SJSA1 (cell line): Measurements from ENCODE around the gene PCDHGB1. TPM values are rescaled to one million over a fixed set of nuclear protein-coding genes. Genes with fewer than 3 reads are reported as not detected.

Source experiments
- DNase-seq, 2 experiments: peaks; one replicate each; pipeline ENCODE4 v3.0.0-alpha.2; 2015 to 2020; ENCODE audit warnings: low spot score in 2 of 2, low read depth in 1 of 2
- H3K27ac ChIP-seq: fragments of 250-450 bp; sonication (Bioruptor Pico); 2 replicates; pipeline ENCODE4 v1.5.1; 2020; ENCODE audit warnings: mild to moderate bottlenecking, moderate library complexity
- H3K27me3 ChIP-seq: fragments of 250-450 bp; sonication (Bioruptor Pico); replicated peaks from 2 replicates; pipeline ENCODE4 v1.5.1; 2020; ENCODE audit warnings: mild to moderate bottlenecking, moderate library complexity
- H3K36me3 ChIP-seq: fragments of 250-450 bp; sonication (Bioruptor Pico); 2 replicates; pipeline ENCODE4 v1.5.1; 2020; ENCODE audit warnings: mild to moderate bottlenecking
- H3K4me1 ChIP-seq: fragments of 250-450 bp; sonication (Bioruptor Pico); replicated peaks from 2 replicates; pipeline ENCODE4 v1.6.1; 2021; ENCODE audit warnings: mild to moderate bottlenecking
- H3K4me3 ChIP-seq: fragments of 250-450 bp; sonication (Bioruptor Pico); 2 replicates; pipeline ENCODE4 v1.5.1; 2020; ENCODE audit warnings: mild to moderate bottlenecking
- H3K9me3 ChIP-seq: fragments of 250-450 bp; sonication (Bioruptor Pico); replicated peaks from 2 replicates; pipeline ENCODE4 v1.5.1; 2020; ENCODE audit warnings: mild to moderate bottlenecking
- total RNA-seq: library from RNA; depleted of rRNA; stranded (reverse); fragments of >200 nt; shearing (Covaris generic); gene quantifications from 2 replicates; pipeline ENCODE4 v1.2.3, GENCODE V29; 2014; rRNA removed

PCDHGB1 gene
- total RNA-seq, 1 experiment from 2014 or later, result 0.79 TPM

DNA sequence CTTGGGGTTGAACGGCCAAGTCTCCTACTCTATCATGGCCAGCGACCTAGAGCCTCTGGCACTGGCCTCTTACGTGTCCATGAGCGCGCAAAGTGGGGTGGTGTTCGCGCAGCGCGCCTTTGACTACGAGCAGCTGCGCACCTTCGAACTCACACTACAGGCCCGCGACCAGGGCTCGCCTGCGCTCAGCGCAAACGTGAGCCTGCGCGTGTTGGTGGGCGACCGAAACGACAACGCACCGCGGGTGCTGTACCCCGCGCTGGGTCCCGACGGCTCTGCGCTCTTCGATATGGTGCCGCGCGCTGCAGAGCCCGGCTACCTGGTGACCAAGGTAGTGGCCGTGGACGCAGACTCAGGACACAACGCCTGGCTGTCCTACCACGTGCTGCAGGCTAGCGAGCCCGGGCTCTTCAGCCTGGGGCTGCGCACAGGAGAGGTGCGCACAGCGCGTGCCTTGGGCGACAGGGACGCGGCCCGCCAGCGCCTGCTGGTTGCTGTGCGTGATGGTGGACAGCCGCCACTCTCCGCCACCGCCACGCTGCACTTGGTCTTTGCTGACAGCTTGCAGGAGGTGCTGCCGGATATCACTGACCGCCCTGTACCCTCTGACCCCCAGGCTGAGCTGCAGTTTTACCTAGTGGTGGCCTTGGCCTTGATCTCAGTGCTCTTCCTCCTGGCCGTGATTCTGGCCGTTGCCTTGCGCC is 49.8 kb downstream of the PCDHGB1 start:
- no peaks in the 10 kb centered on the region for H3K27me3 ChIP-seq
- DNase-seq, result no peak
- H3K27ac ChIP-seq, result no peak overlapping the region
- H3K9me3 ChIP-seq, result peaks cover 31% of the 10 kb centered on the region
- H3K4me1 ChIP-seq, result no peaks in the 10 kb centered on the region
- no peaks in the 10 kb centered on the region for H3K36me3 ChIP-seq
- no peak overlapping the region for H3K4me3 ChIP-seq

Other genes with a start within 250 kb of the PCDHGB1 start
- 0.37 and 1.2 TPM in 2 replicates for gene PCDHB3, start 249.6 kb upstream of the PCDHGB1 start, total RNA-seq
- gene PCDHB4, start 228.3 kb upstream of the PCDHGB1 start, total RNA-seq, result 0.32 TPM in 1 of 2 replicates, not detected in the other
- gene PCDHB5, start 214.9 kb upstream of the PCDHGB1 start, total RNA-seq, result 25.2 and 27.3 TPM in 2 replicates
- 0.29 and 0.50 TPM in 2 replicates for gene PCDHB6, start 200.0 kb upstream of the PCDHGB1 start, total RNA-seq
- 0.85 and 0.87 TPM in 2 replicates for gene PCDHB7, start 177.5 kb upstream of the PCDHGB1 start, total RNA-seq
- 0.75 and 1.8 TPM in 2 replicates for gene PCDHB8, start 172.3 kb upstream of the PCDHGB1 start, total RNA-seq
- 11.9 and 16.3 TPM in 2 replicates for gene PCDHB16, start 167.7 kb upstream of the PCDHGB1 start, total RNA-seq
- 2.7 and 3.8 TPM in 2 replicates for gene PCDHB9, start 162.9 kb upstream of the PCDHGB1 start, total RNA-seq
- gene PCDHB10, start 157.7 kb upstream of the PCDHGB1 start, total RNA-seq, result 3.3 and 4.7 TPM in 2 replicates
- gene PCDHB11, start 150.5 kb upstream of the PCDHGB1 start, total RNA-seq, result 0.34 TPM in 1 of 2 replicates, not detected in the other
- gene PCDHB12, start 141.4 kb upstream of the PCDHGB1 start, total RNA-seq, result 1.8 and 6.2 TPM in 2 replicates
- 1.3 and 1.7 TPM in 2 replicates for gene PCDHB13, start 136.2 kb upstream of the PCDHGB1 start, total RNA-seq
- gene PCDHB14, start 126.8 kb upstream of the PCDHGB1 start, total RNA-seq, result 18.6 and 28.4 TPM in 2 replicates
- 0.74 and 1.0 TPM in 2 replicates for gene PCDHB15, start 104.7 kb upstream of the PCDHGB1 start, total RNA-seq
- gene SLC25A2, start 46.0 kb upstream of the PCDHGB1 start, total RNA-seq, result 0.11 and 0.75 TPM in 2 replicates
- gene TAF7, start 29.3 kb upstream of the PCDHGB1 start, total RNA-seq, result 147 and 154 TPM in 2 replicates
- 2.2 and 3.1 TPM in 2 replicates for gene PCDHGA1, start 19.6 kb upstream of the PCDHGB1 start, total RNA-seq
- 1.2 and 2.1 TPM in 2 replicates for gene PCDHGA2, start 11.3 kb upstream of the PCDHGB1 start, total RNA-seq
- 0.26 TPM in 1 of 2 replicates, not detected in the other for gene PCDHGA3, start 6.3 kb upstream of the PCDHGB1 start, total RNA-seq
- gene PCDHGA4, start 4.9 kb downstream of the PCDHGB1 start, total RNA-seq, result 1.2 and 1.7 TPM in 2 replicates
- 3.8 TPM in 1 of 2 replicates, not detected in the other for gene PCDHGB2, start 9.9 kb downstream of the PCDHGB1 start, total RNA-seq
- gene PCDHGA5, start 14.1 kb downstream of the PCDHGB1 start, total RNA-seq, result 0.76 and 1.8 TPM in 2 replicates
- gene PCDHGB3, start 20.1 kb downstream of the PCDHGB1 start, total RNA-seq, result 1.1 TPM in 1 of 2 replicates, not detected in the other
- gene PCDHGA6, start 23.8 kb downstream of the PCDHGB1 start, total RNA-seq, result 0.38 and 1.4 TPM in 2 replicates
- gene PCDHGA7, start 32.6 kb downstream of the PCDHGB1 start, total RNA-seq, result 0.82 and 0.91 TPM in 2 replicates
- gene PCDHGB4, start 37.6 kb downstream of the PCDHGB1 start, total RNA-seq, result 0.09 and 0.18 TPM in 2 replicates
- gene PCDHGA8, start 42.5 kb downstream of the PCDHGB1 start, total RNA-seq, result 0.32 and 1.1 TPM in 2 replicates
- gene PCDHGB5, start 47.8 kb downstream of the PCDHGB1 start, total RNA-seq, result 1.1 and 3.6 TPM in 2 replicates
- gene PCDHGA9, start 52.7 kb downstream of the PCDHGB1 start, total RNA-seq, result 0.55 TPM in 1 of 2 replicates, not detected in the other
- gene PCDHGB6, start 57.9 kb downstream of the PCDHGB1 start, total RNA-seq, result 1.2 and 1.3 TPM in 2 replicates
- 1.2 and 2.9 TPM in 2 replicates for gene PCDHGA10, start 62.9 kb downstream of the PCDHGB1 start, total RNA-seq
- gene PCDHGB7, start 67.6 kb downstream of the PCDHGB1 start, total RNA-seq, result 1.8 and 2.6 TPM in 2 replicates
- gene PCDHGA11, start 71.0 kb downstream of the PCDHGB1 start, total RNA-seq, result 0.22 and 0.32 TPM in 2 replicates
- 0.34 TPM in 1 of 2 replicates, not detected in the other for gene PCDHGA12, start 80.4 kb downstream of the PCDHGB1 start, total RNA-seq
- 45.5 and 57.8 TPM in 2 replicates for gene PCDHGC3, start 125.9 kb downstream of the PCDHGB1 start, total RNA-seq
- 0.22 and 0.39 TPM in 2 replicates for gene PCDHGC4, start 134.9 kb downstream of the PCDHGB1 start, total RNA-seq
- 0.21 TPM in 1 of 2 replicates, not detected in the other for gene PCDHGC5, start 139.0 kb downstream of the PCDHGB1 start, total RNA-seq